ENCODE measurements around the gene TICAM2.

TICAM2 gene

GRCh38 chr5:115575167-115576070 lies 26.9 kb downstream of the TICAM2 start:
- Histone ChIP-seq H3K9me3 (ENCODE audit: control insufficient read depth, low read length) (no peaks in the 10 kb centered on the region), H3K27ac (ENCODE audit: insufficient read depth, low read length, poor library complexity, severe bottlenecking) (no peak overlapping the region), H3K36me3 (ENCODE audit: control insufficient read depth, insufficient read depth, low read length) (no peaks in the 10 kb centered on the region), H3K27me3 (replicated peaks; ENCODE audit: control insufficient read depth, insufficient read depth, low read length, poor library complexity, severe bottlenecking) (no peaks in the 10 kb centered on the region), H3K4me1 (ENCODE audit: control insufficient read depth, insufficient read depth, low read length, poor library complexity, severe bottlenecking) (no peaks in the 10 kb centered on the region), H3K4me3 (ENCODE audit: insufficient read depth, low read depth, low read length, poor library complexity, severe bottlenecking) (no peak overlapping the region)
- no peak for DNase-seq

GRCh38 chr5:115573133-115573532 lies 29.1 kb downstream of the TICAM2 start:
- DNase-seq = no peak
- Histone ChIP-seq H3K4me3 (ENCODE audit: insufficient read depth, low read depth, low read length, poor library complexity, severe bottlenecking) (no peak overlapping the region), H3K4me1 (ENCODE audit: control insufficient read depth, insufficient read depth, low read length, poor library complexity, severe bottlenecking) (no peaks in the 10 kb centered on the region), H3K27me3 (replicated peaks; ENCODE audit: control insufficient read depth, insufficient read depth, low read length, poor library complexity, severe bottlenecking) (no peaks in the 10 kb centered on the region), H3K27ac (ENCODE audit: insufficient read depth, low read length, poor library complexity, severe bottlenecking) (no peak overlapping the region), H3K9me3 (ENCODE audit: control insufficient read depth, low read length) (no peaks in the 10 kb centered on the region), H3K36me3 (ENCODE audit: control insufficient read depth, insufficient read depth, low read length) (no peaks in the 10 kb centered on the region)

- DNase-seq = no peak
- H3K27ac ChIP-seq (ENCODE audit: insufficient read depth, low read length, poor library complexity, severe bottlenecking) = no peak overlapping the region
- no peaks in the 10 kb centered on the region for H3K4me1 ChIP-seq (ENCODE audit: control insufficient read depth, insufficient read depth, low read length, poor library complexity, severe bottlenecking)
- H3K36me3 ChIP-seq (ENCODE audit: control insufficient read depth, insufficient read depth, low read length) = no peaks in the 10 kb centered on the region
- H3K4me3 ChIP-seq (ENCODE audit: insufficient read depth, low read depth, low read length, poor library complexity, severe bottlenecking) = no peak overlapping the region
- H3K27me3 ChIP-seq (replicated peaks; ENCODE audit: control insufficient read depth, insufficient read depth, low read length, poor library complexity, severe bottlenecking) = no peaks in the 10 kb centered on the region
- H3K9me3 ChIP-seq (ENCODE audit: control insufficient read depth, low read length) = no peaks in the 10 kb centered on the region
These were observed 30.8 kb downstream of the TICAM2 start for GRCh38 chr5:115571441-115571878.

GRCh38 chr5:115568668-115569067 lies 33.6 kb downstream of the TICAM2 start:
- Histone ChIP-seq H3K27ac (ENCODE audit: insufficient read depth, low read length, poor library complexity, severe bottlenecking) (no peak overlapping the region), H3K4me1 (ENCODE audit: control insufficient read depth, insufficient read depth, low read length, poor library complexity, severe bottlenecking) (no peaks in the 10 kb centered on the region), H3K27me3 (replicated peaks; ENCODE audit: control insufficient read depth, insufficient read depth, low read length, poor library complexity, severe bottlenecking) (no peaks in the 10 kb centered on the region), H3K9me3 (ENCODE audit: control insufficient read depth, low read length) (no peaks in the 10 kb centered on the region), H3K4me3 (ENCODE audit: insufficient read depth, low read depth, low read length, poor library complexity, severe bottlenecking) (no peak overlapping the region), H3K36me3 (ENCODE audit: control insufficient read depth, insufficient read depth, low read length) (no peaks in the 10 kb centered on the region)
- no peak for DNase-seq

GRCh38 chr5:115565233-115565632 lies 37.0 kb downstream of the TICAM2 start:
- H3K27me3 ChIP-seq (replicated peaks; ENCODE audit: control insufficient read depth, insufficient read depth, low read length, poor library complexity, severe bottlenecking) = no peaks in the 10 kb centered on the region
- no peak overlapping the region for H3K27ac ChIP-seq (ENCODE audit: insufficient read depth, low read length, poor library complexity, severe bottlenecking)
- DNase-seq = no peak
- H3K4me3 ChIP-seq (ENCODE audit: insufficient read depth, low read depth, low read length, poor library complexity, severe bottlenecking) = no peak overlapping the region
- H3K36me3 ChIP-seq (ENCODE audit: control insufficient read depth, insufficient read depth, low read length) = no peaks in the 10 kb centered on the region
- H3K9me3 ChIP-seq (ENCODE audit: control insufficient read depth, low read length) = no peaks in the 10 kb centered on the region
- H3K4me1 ChIP-seq (ENCODE audit: control insufficient read depth, insufficient read depth, low read length, poor library complexity, severe bottlenecking) = no peaks in the 10 kb centered on the region

- Histone ChIP-seq H3K4me3 (ENCODE audit: insufficient read depth, low read depth, low read length, poor library complexity, severe bottlenecking) (no peak overlapping the region), H3K27ac (ENCODE audit: insufficient read depth, low read length, poor library complexity, severe bottlenecking) (no peak overlapping the region), H3K4me1 (ENCODE audit: control insufficient read depth, insufficient read depth, low read length, poor library complexity, severe bottlenecking) (no peaks in the 10 kb centered on the region)
These were observed 41.1 kb downstream of the TICAM2 start for GRCh38 chr5:115561176-115561575.

GRCh38 chr5:115559524-115559923 lies 42.8 kb downstream of the TICAM2 start:
- Histone ChIP-seq H3K36me3 (ENCODE audit: control insufficient read depth, insufficient read depth, low read length) (no peaks in the 10 kb centered on the region), H3K27me3 (replicated peaks; ENCODE audit: control insufficient read depth, insufficient read depth, low read length, poor library complexity, severe bottlenecking) (no peaks in the 10 kb centered on the region), H3K4me1 (ENCODE audit: control insufficient read depth, insufficient read depth, low read length, poor library complexity, severe bottlenecking) (no peaks in the 10 kb centered on the region), H3K27ac (ENCODE audit: insufficient read depth, low read length, poor library complexity, severe bottlenecking) (no peak overlapping the region), H3K9me3 (ENCODE audit: control insufficient read depth, low read length) (no peaks in the 10 kb centered on the region), H3K4me3 (ENCODE audit: insufficient read depth, low read depth, low read length, poor library complexity, severe bottlenecking) (no peak overlapping the region)
- no peak for DNase-seq

More at GRCh38 chr5:115561176-115561575, 41.1 kb downstream of the TICAM2 start:
- no peaks in the 10 kb centered on the region for H3K36me3 ChIP-seq (ENCODE audit: control insufficient read depth, insufficient read depth, low read length)
- H3K9me3 ChIP-seq (ENCODE audit: control insufficient read depth, low read length) = no peaks in the 10 kb centered on the region
- DNase-seq = no peak
- H3K27me3 ChIP-seq (replicated peaks; ENCODE audit: control insufficient read depth, insufficient read depth, low read length, poor library complexity, severe bottlenecking) = no peaks in the 10 kb centered on the region

GRCh38 chr5:115558388-115558956 lies 43.8 kb downstream of the TICAM2 start:
- no peak overlapping the region for H3K27ac ChIP-seq (ENCODE audit: insufficient read depth, low read length, poor library complexity, severe bottlenecking)
- H3K9me3 ChIP-seq (ENCODE audit: control insufficient read depth, low read length) = no peaks in the 10 kb centered on the region
- DNase-seq = no peak
- no peaks in the 10 kb centered on the region for H3K36me3 ChIP-seq (ENCODE audit: control insufficient read depth, insufficient read depth, low read length)
- H3K4me3 ChIP-seq (ENCODE audit: insufficient read depth, low read depth, low read length, poor library complexity, severe bottlenecking) = no peak overlapping the region
- no peaks in the 10 kb centered on the region for H3K27me3 ChIP-seq (replicated peaks; ENCODE audit: control insufficient read depth, insufficient read depth, low read length, poor library complexity, severe bottlenecking)
- no peaks in the 10 kb centered on the region for H3K4me1 ChIP-seq (ENCODE audit: control insufficient read depth, insufficient read depth, low read length, poor library complexity, severe bottlenecking)

- DNase-seq = no peak
- Histone ChIP-seq H3K4me3 (ENCODE audit: insufficient read depth, low read depth, low read length, poor library complexity, severe bottlenecking) (no peak overlapping the region), H3K9me3 (ENCODE audit: control insufficient read depth, low read length) (no peaks in the 10 kb centered on the region), H3K27me3 (replicated peaks; ENCODE audit: control insufficient read depth, insufficient read depth, low read length, poor library complexity, severe bottlenecking) (no peaks in the 10 kb centered on the region), H3K36me3 (ENCODE audit: control insufficient read depth, insufficient read depth, low read length) (no peaks in the 10 kb centered on the region), H3K4me1 (ENCODE audit: control insufficient read depth, insufficient read depth, low read length, poor library complexity, severe bottlenecking) (no peaks in the 10 kb centered on the region), H3K27ac (ENCODE audit: insufficient read depth, low read length, poor library complexity, severe bottlenecking) (no peak overlapping the region)
These were observed 44.5 kb downstream of the TICAM2 start for GRCh38 chr5:115557667-115558387.

- Histone ChIP-seq H3K27ac (ENCODE audit: insufficient read depth, low read length, poor library complexity, severe bottlenecking) (no peak overlapping the region), H3K9me3 (ENCODE audit: control insufficient read depth, low read length) (no peaks in the 10 kb centered on the region)
- no peak for DNase-seq
These were observed 46.0 kb downstream of the TICAM2 start for GRCh38 chr5:115556276-115556675.

More at GRCh38 chr5:115556276-115556675, 46.0 kb downstream of the TICAM2 start:
- Histone ChIP-seq H3K36me3 (ENCODE audit: control insufficient read depth, insufficient read depth, low read length) (no peaks in the 10 kb centered on the region), H3K4me3 (ENCODE audit: insufficient read depth, low read depth, low read length, poor library complexity, severe bottlenecking) (no peak overlapping the region), H3K27me3 (replicated peaks; ENCODE audit: control insufficient read depth, insufficient read depth, low read length, poor library complexity, severe bottlenecking) (no peaks in the 10 kb centered on the region), H3K4me1 (ENCODE audit: control insufficient read depth, insufficient read depth, low read length, poor library complexity, severe bottlenecking) (no peaks in the 10 kb centered on the region)
